Activated T-helper 1 cell treated with anti-CD3 and anti-CD28 coated beads, Interleukin-12 subunit alpha, Interleukin-12 subunit beta, Interleukin-2, Interleukin-4 antibody, amounts not matched to agents 30 ng/mL and 10 ng/mL and 1 ng/mL, durations not matched to agents 14 hours and 24 hours and 36 hours (primary cell): ENCODE results near the gene CCDC184. TPM values are rescaled to one million over a fixed set of nuclear protein-coding genes. Genes with fewer than 3 reads are reported as not detected.

Experiments
- total RNA-seq: library from RNA; stranded (reverse); gene quantifications from 2 replicates; pipeline ENCODE4 v1.2.3, GENCODE V29; 2022

Gene CCDC184
- total RNA-seq, 1 donor from 2014 or later, result 0.75 TPM

Other genes with a start within 250 kb of the CCDC184 start
- gene TMEM106C, start 220.0 kb upstream of the CCDC184 start, total RNA-seq, result 139 and 143 TPM in 2 replicates
- gene COL2A1, start 179.2 kb upstream of the CCDC184 start, total RNA-seq, result 0.08 TPM in 1 of 2 replicates, not detected in the other
- gene SENP1, start 77.6 kb upstream of the CCDC184 start, total RNA-seq, result 51.3 and 52.2 TPM in 2 replicates
- 59.7 and 68.4 TPM in 2 replicates for gene PFKM, start 64.3 kb upstream of the CCDC184 start, total RNA-seq
- gene ASB8, start 26.1 kb upstream of the CCDC184 start, total RNA-seq, result 33.3 and 36.1 TPM in 2 replicates
- not detected in 2 replicates for gene OR10AD1, start 19.6 kb downstream of the CCDC184 start, total RNA-seq
- gene ZNF641, start 167.3 kb downstream of the CCDC184 start, total RNA-seq, result 7.0 and 7.1 TPM in 2 replicates